A549 (cell line): ENCODE data around the gene SHQ1. TPM values are rescaled to one million over a fixed set of nuclear protein-coding genes. Genes with fewer than 3 reads are reported as not detected.

Experiments
- ATAC-seq, 2 experiments: fragments of 200-7000 bp in 1 of 2; fragments of >200 bp in 1 of 2; cut with Nextera tagmentation in 1 of 2; cut with Tn5 transposase in 1 of 2; 3 replicates each; pipeline versions ENCODE4 v1.8.0 to v1.9.1; 2018 to 2020; ENCODE audit warnings: mild to moderate bottlenecking in 1 of 2, moderate library complexity in 1 of 2
- CTCF ChIA-PET: fragments of 300-600 bp; sonication (Branson Sonifier 250); formaldehyde crosslinking; extraction: SDS; loops from one replicate; lab custom pipeline; 2021; ENCODE audit warnings: antibody characterized with exemption, inconsistent platforms; lab: Yijun Ruan, JAX
- POLR2A ChIA-PET: fragments of 350-600 bp; formaldehyde crosslinking; extraction: SDS; loops from one replicate; lab custom pipeline; 2021; ENCODE audit warnings: antibody characterized with exemption, inconsistent platforms; lab: Yijun Ruan, JAX
- DNase-seq, 2 experiments: peaks; one replicate each; pipeline versions ENCODE4 v3.0.0 to v3.0.0-alpha.2; 2011 to 2016; ENCODE audit warnings: low read depth in 1 of 2, low spot score in 1 of 2
- FAIRE-seq: peaks from 2 replicates; lab custom pipeline; 2011; peaks lifted over from hg19 to GRCh38; lab: Jason Lieb, UNC
- H3K27ac ChIP-seq, 2 experiments: fragments of >200 bp; sonication (Bioruptor Twin); formaldehyde crosslinking; 3 replicates each; pipeline ENCODE4 v1.5.1; 2016 to 2017
- H3K4me1 ChIP-seq: fragments of >200 bp; sonication (Bioruptor Twin); formaldehyde crosslinking; 3 replicates; pipeline ENCODE4 v1.6.1; 2016
- H3K4me2 ChIP-seq: fragments of >200 bp; sonication (Bioruptor Twin); formaldehyde crosslinking; 3 replicates; pipeline ENCODE4 v1.6.1; 2016
- H3K4me3 ChIP-seq: fragments of >200 bp; sonication (Bioruptor Twin); formaldehyde crosslinking; 3 replicates; pipeline ENCODE4 v1.5.1; 2016
- H3K9me3 ChIP-seq: fragments of >200 bp; sonication (Bioruptor Twin); formaldehyde crosslinking; 3 replicates; pipeline ENCODE4 v1.6.1; 2016
- CBX2 ChIP-seq: fragments of 200-600 bp; sonication (generic); IDR thresholded peaks from 2 replicates; pipeline ENCODE4 v1.6.1; 2016; ENCODE audit warnings: low read depth, mild to moderate bottlenecking, borderline replicate concordance
- EHF ChIP-seq: fragments of 250-450 bp; sonication (Bioruptor Pico); IDR thresholded peaks from 2 replicates; pipeline ENCODE4 v1.5.0; 2020; ENCODE audit warnings: mild to moderate bottlenecking
- EP300 ChIP-seq, 2 experiments: fragments of >200 bp; sonication (Bioruptor Twin); formaldehyde crosslinking; IDR thresholded peaks; 2 replicates in 1 of 2; 3 replicates in 1 of 2; pipeline ENCODE4 v1.6.1; 2016 to 2017
- GATA3 ChIP-seq: IDR thresholded peaks from 2 replicates; pipeline ENCODE4 v1.6.1; 2012; ENCODE audit warnings: borderline replicate concordance
- HEYL ChIP-seq: fragments of 250-450 bp; sonication (Bioruptor Pico); IDR thresholded peaks from 2 replicates; pipeline ENCODE4 v1.8.0; 2021; ENCODE audit warnings: mild to moderate bottlenecking, moderate library complexity
- HOXA7 ChIP-seq: fragments of 250-450 bp; sonication (Bioruptor Pico); IDR thresholded peaks from 2 replicates; pipeline ENCODE4 v1.5.0; 2020; ENCODE audit warnings: mild to moderate bottlenecking, moderate library complexity
- JUN ChIP-seq, 2 experiments: fragments of >200 bp; sonication (Bioruptor Twin); formaldehyde crosslinking; IDR thresholded peaks; 2 replicates in 1 of 2; 3 replicates in 1 of 2; pipeline ENCODE4 v1.6.1; 2016 to 2017
- JUNB ChIP-seq: fragments of >200 bp; sonication (Bioruptor Twin); formaldehyde crosslinking; IDR thresholded peaks from 2 replicates; pipeline ENCODE4 v1.6.1; 2016
- KDM1A ChIP-seq: fragments of 200-600 bp; sonication (generic); IDR thresholded peaks from 2 replicates; pipeline ENCODE4 v1.6.1; 2016; ENCODE audit warnings: low read depth, mild to moderate bottlenecking
- KDM5A ChIP-seq: fragments of 200-600 bp; sonication (generic); IDR thresholded peaks from 2 replicates; pipeline ENCODE4 v1.6.1; 2016; ENCODE audit warnings: antibody characterized with exemption, mild to moderate bottlenecking
- MAFK ChIP-seq: fragments of 450-650 bp; IDR thresholded peaks from 2 replicates; pipeline ENCODE4 v1.6.1; 2014; ENCODE audit not compliant: partially characterized antibody
- NFE2L2 ChIP-seq: fragments of 150-350 bp; conservative IDR thresholded peaks from 2 replicates; pipeline ENCODE4 v1.6.1; 2014; ENCODE audit warnings: low read length
- NPAS2 ChIP-seq: fragments of 250-450 bp; sonication (Bioruptor Pico); IDR thresholded peaks from 2 replicates; pipeline ENCODE4 v1.8.0; 2022; ENCODE audit warnings: mild to moderate bottlenecking, moderate library complexity, borderline replicate concordance
- NR3C1 ChIP-seq: fragments of >200 bp; sonication (Bioruptor Twin); formaldehyde crosslinking; IDR thresholded peaks from 3 replicates; pipeline ENCODE4 v1.6.1; 2017
- PHF8 ChIP-seq: fragments of 200-600 bp; sonication (generic); IDR thresholded peaks from 2 replicates; pipeline ENCODE4 v1.6.1; 2016; ENCODE audit warnings: low read depth, mild to moderate bottlenecking, antibody characterized with exemption, moderate library complexity, borderline replicate concordance
- POLR2AphosphoS2 ChIP-seq: conservative IDR thresholded peaks from 2 replicates; pipeline ENCODE4 v1.6.1; 2012; ENCODE audit warnings: low read length, improper control_type of control experiment, inconsistent platforms
- RCOR1 ChIP-seq: fragments of 150-350 bp; IDR thresholded peaks from 2 replicates; pipeline ENCODE4 v1.6.1; 2014; ENCODE audit warnings: antibody characterized with exemption, low read length, low read depth
- RFX5 ChIP-seq: fragments of 450-650 bp; IDR thresholded peaks from 2 replicates; pipeline ENCODE4 v1.7.1; 2014; ENCODE audit warnings: antibody characterized with exemption, mild to moderate bottlenecking, moderate library complexity
- TP53 ChIP-seq: fragments of 250-450 bp; sonication (Bioruptor Pico); IDR thresholded peaks from 2 replicates; pipeline ENCODE4 v1.5.0; 2021; ENCODE audit warnings: mild to moderate bottlenecking, moderate library complexity
- ZC3H11A ChIP-seq: fragments of 450-650 bp; IDR thresholded peaks from 2 replicates; pipeline ENCODE4 v1.6.1; 2014; ENCODE audit warnings: antibody characterized with exemption, mild to moderate bottlenecking
- ZFP36 ChIP-seq: fragments of 450-650 bp; IDR thresholded peaks from 2 replicates; pipeline ENCODE4 v1.6.1; 2014; ENCODE audit warnings: borderline replicate concordance; ENCODE audit not compliant: partially characterized antibody
- WGBS: methylation state at CpG from one replicate; pipeline ENCODE4 v1.1.6; 2017; ENCODE audit errors: missing lambda C conversion rate; 5-methylcytosine and 5-hydroxymethylcytosine counted together
- polyA plus RNA-seq, 4 experiments: library from polyadenylated mRNA; depleted of rRNA in 3 of 4; stranded (reverse); fragments of >200 nt; fragmentation: RNase III in 1 of 4; extraction: RNeasy Plus Mini Kit Qiagen cat#74134 plus additional on column Dnase treatment in 1 of 4; gene quantifications; 2 replicates in 3 of 4; 3 replicates in 1 of 4; pipeline ENCODE4 v1.2.3, GENCODE V29; 2011 to 2017
- TF ChIP-seq, protein P1 (sequence below): IDR thresholded peaks from 2 replicates; pipeline ENCODE4 v1.6.1; 2012; ENCODE audit warnings: low read depth, borderline replicate concordance
- TF ChIP-seq, protein P2 (sequence below): fragments of 200-600 bp; sonication (generic); IDR thresholded peaks from 2 replicates; pipeline ENCODE4 v1.6.1; 2016; ENCODE audit warnings: antibody characterized with exemption, mild to moderate bottlenecking, moderate library complexity
- TF ChIP-seq, protein P3 (sequence below): fragments of >200 bp; sonication (Bioruptor Twin); formaldehyde crosslinking; IDR thresholded peaks from 3 replicates; pipeline ENCODE4 v1.5.1; 2016

Gene SHQ1
- polyA plus RNA-seq, 2 of the 4 experiments (the other 2 are of a cell fraction): 18.0 to 22.2 TPM

DNA sequence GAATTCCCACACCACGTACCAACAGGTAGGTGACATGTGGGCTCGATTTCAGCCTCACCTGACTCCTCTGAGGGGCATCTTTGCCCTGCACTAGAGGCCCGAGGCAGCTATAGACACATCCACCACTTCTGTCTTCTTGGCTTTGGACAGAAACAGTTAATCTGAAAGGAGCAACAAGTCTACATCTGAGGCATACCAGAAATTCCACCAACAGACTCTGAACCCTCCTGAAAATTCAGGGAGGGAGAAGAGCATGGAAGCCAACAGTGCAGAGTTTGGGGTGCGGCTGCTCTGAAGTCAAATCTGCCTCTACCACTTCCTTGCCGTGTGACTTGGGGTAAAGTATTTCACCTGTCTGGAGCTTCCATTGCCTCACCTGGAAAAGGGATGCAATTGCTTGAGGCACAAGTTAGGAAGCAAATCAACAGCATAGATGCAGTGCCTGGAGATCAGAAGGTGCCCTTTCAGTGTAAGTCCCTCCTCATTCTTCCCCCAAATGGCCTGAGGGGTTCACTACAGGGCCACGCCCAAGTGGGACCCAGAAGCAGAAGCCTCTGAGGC lies 119.8 kb downstream of the SHQ1 start:
- WGBS: 47% methylated on average over 6 of the region's 6 CpGs

DNA sequence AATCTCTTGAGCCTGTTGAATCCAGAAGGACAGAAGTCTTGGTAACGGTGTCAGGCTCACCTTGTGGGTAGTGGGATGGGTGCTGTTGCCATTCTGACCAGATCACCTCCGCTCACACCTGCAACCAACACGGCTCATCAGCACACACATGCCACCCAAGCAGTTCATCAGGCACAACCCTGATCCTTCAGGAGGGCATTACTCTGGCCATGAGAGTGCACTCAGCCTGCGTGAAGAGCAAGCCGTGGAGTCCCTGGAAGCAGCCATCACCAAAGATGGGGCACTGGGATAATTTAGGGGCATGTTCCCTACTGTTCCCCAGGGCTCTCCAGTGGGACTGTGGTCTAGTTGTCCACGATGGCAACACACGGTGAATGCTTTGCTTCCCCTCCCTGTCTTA lies 120.5 kb downstream of the SHQ1 start:
- ChIA-PET CTCF (no interaction called here), POLR2A (no interaction called here)
- FAIRE-seq: no peak
- H3K4me3 ChIP-seq: no peak overlapping the region
- no peak overlapping the region for H3K27ac ChIP-seq
- no peak for DNase-seq
- peaks cover 16% of the 10 kb centered on the region for H3K4me1 ChIP-seq
- ATAC-seq: peak in 1 of 2 experiments; percentile 23; a peak in 3 of 6 replicates
- H3K4me2 ChIP-seq: no peak overlapping the region
- no peaks in the 10 kb centered on the region for H3K9me3 ChIP-seq
- TF ChIP-seq ZC3H11A (no peak), RCOR1 (no peak), TP53 (CRISPR knock-in tag) (no peak), NPAS2 (CRISPR knock-in tag) (no peak), MAFK (no peak), JUN (IDR thresholded peaks at IDR 0.05) (no peak), KDM1A (no peak), HEYL (CRISPR knock-in tag) (no peak), NFE2L2 (no peak)
- TF ChIP-seq, protein P1, sequence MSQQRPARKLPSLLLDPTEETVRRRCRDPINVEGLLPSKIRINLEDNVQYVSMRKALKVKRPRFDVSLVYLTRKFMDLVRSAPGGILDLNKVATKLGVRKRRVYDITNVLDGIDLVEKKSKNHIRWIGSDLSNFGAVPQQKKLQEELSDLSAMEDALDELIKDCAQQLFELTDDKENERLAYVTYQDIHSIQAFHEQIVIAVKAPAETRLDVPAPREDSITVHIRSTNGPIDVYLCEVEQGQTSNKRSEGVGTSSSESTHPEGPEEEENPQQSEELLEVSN: no peak
- 71% methylated on average over 5 of the region's 7 CpGs for WGBS

More for the DNA sequence above, 119.8 kb downstream of the SHQ1 start:
- FAIRE-seq (no peak), DNase-seq (no peak)
- TF ChIP-seq, protein P1: no peak
- TF ChIP-seq ZFP36 (no peak), NR3C1 (no peak), JUNB (no peak), EHF (CRISPR knock-in tag) (no peak), RCOR1 (no peak), TP53 (CRISPR knock-in tag) (no peak), HOXA7 (no peak), EP300 (IDR thresholded peaks at IDR 0.05) (no peak), PHF8 (no peak), NPAS2 (CRISPR knock-in tag) (no peak), RFX5 (no peak), POLR2AphosphoS2 (no peak), CBX2 (no peak), KDM1A (no peak), GATA3 (no peak), KDM5A (no peak)
- TF ChIP-seq, protein P2, sequence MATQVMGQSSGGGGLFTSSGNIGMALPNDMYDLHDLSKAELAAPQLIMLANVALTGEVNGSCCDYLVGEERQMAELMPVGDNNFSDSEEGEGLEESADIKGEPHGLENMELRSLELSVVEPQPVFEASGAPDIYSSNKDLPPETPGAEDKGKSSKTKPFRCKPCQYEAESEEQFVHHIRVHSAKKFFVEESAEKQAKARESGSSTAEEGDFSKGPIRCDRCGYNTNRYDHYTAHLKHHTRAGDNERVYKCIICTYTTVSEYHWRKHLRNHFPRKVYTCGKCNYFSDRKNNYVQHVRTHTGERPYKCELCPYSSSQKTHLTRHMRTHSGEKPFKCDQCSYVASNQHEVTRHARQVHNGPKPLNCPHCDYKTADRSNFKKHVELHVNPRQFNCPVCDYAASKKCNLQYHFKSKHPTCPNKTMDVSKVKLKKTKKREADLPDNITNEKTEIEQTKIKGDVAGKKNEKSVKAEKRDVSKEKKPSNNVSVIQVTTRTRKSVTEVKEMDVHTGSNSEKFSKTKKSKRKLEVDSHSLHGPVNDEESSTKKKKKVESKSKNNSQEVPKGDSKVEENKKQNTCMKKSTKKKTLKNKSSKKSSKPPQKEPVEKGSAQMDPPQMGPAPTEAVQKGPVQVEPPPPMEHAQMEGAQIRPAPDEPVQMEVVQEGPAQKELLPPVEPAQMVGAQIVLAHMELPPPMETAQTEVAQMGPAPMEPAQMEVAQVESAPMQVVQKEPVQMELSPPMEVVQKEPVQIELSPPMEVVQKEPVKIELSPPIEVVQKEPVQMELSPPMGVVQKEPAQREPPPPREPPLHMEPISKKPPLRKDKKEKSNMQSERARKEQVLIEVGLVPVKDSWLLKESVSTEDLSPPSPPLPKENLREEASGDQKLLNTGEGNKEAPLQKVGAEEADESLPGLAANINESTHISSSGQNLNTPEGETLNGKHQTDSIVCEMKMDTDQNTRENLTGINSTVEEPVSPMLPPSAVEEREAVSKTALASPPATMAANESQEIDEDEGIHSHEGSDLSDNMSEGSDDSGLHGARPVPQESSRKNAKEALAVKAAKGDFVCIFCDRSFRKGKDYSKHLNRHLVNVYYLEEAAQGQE: no peak
- TF ChIP-seq, protein P3, sequence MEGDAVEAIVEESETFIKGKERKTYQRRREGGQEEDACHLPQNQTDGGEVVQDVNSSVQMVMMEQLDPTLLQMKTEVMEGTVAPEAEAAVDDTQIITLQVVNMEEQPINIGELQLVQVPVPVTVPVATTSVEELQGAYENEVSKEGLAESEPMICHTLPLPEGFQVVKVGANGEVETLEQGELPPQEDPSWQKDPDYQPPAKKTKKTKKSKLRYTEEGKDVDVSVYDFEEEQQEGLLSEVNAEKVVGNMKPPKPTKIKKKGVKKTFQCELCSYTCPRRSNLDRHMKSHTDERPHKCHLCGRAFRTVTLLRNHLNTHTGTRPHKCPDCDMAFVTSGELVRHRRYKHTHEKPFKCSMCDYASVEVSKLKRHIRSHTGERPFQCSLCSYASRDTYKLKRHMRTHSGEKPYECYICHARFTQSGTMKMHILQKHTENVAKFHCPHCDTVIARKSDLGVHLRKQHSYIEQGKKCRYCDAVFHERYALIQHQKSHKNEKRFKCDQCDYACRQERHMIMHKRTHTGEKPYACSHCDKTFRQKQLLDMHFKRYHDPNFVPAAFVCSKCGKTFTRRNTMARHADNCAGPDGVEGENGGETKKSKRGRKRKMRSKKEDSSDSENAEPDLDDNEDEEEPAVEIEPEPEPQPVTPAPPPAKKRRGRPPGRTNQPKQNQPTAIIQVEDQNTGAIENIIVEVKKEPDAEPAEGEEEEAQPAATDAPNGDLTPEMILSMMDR: no peak
- TF ChIP-seq, all 56 proteins: peak for 0
- Histone ChIP-seq H3K27ac (no peak overlapping the region), H3K4me2 (no peak overlapping the region), H3K4me3 (no peak overlapping the region), H3K4me1 (peaks cover 10% of the 10 kb centered on the region), H3K9me3 (peaks cover 7% of the 10 kb centered on the region)
- POLR2A ChIA-PET: no interaction called here
- CTCF ChIA-PET: no interaction called here
- ATAC-seq: no peak
